ENCODE measurements around the gene CTBP2.

GRCh38 chr10:124993345-124993708 is 167.0 kb downstream of the CTBP2 start:
- TF ChIP-seq, protein P1, sequence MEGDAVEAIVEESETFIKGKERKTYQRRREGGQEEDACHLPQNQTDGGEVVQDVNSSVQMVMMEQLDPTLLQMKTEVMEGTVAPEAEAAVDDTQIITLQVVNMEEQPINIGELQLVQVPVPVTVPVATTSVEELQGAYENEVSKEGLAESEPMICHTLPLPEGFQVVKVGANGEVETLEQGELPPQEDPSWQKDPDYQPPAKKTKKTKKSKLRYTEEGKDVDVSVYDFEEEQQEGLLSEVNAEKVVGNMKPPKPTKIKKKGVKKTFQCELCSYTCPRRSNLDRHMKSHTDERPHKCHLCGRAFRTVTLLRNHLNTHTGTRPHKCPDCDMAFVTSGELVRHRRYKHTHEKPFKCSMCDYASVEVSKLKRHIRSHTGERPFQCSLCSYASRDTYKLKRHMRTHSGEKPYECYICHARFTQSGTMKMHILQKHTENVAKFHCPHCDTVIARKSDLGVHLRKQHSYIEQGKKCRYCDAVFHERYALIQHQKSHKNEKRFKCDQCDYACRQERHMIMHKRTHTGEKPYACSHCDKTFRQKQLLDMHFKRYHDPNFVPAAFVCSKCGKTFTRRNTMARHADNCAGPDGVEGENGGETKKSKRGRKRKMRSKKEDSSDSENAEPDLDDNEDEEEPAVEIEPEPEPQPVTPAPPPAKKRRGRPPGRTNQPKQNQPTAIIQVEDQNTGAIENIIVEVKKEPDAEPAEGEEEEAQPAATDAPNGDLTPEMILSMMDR (IDR thresholded peaks at IDR 0.05) = no peak
- TF ChIP-seq POLR2A (IDR thresholded peaks at IDR 0.05) = no peak
